Activated T-cell treated with anti-CD3 and anti-CD28 coated beads for 48 hours (primary cell): ENCODE data around the gene RAD51B.
"Not testable (repeated sequence)": the region's sequence is repeated elsewhere in the genome, so short reads cannot be mapped to it uniquely, and the experiment has no call there.

Experiments used
- DNase-seq: peaks from one replicate; pipeline ENCODE4 v3.0.0-alpha.2; 2020; ENCODE audit warnings: low read depth

Gene RAD51B

GRCh38 chr14:68657300-68658028 lies 837.9 kb downstream of the RAD51B start:
- DNase-seq, result no peak

- no peak for DNase-seq
These were observed 838.5 kb downstream of the RAD51B start for GRCh38 chr14:68658029-68658509.

- no peak for DNase-seq
These were observed 839.7 kb downstream of the RAD51B start for GRCh38 chr14:68658943-68659931.

- DNase-seq, result no peak
These were observed 840.9 kb downstream of the RAD51B start for GRCh38 chr14:68660495-68660894.

GRCh38 chr14:68661226-68662225 lies 841.9 kb downstream of the RAD51B start:
- no peak for DNase-seq

- DNase-seq, result no peak
These were observed 842.8 kb downstream of the RAD51B start for GRCh38 chr14:68662392-68662791.

GRCh38 chr14:68662826-68663225 lies 843.2 kb downstream of the RAD51B start:
- DNase-seq, result not testable (repeated sequence)

DNA sequence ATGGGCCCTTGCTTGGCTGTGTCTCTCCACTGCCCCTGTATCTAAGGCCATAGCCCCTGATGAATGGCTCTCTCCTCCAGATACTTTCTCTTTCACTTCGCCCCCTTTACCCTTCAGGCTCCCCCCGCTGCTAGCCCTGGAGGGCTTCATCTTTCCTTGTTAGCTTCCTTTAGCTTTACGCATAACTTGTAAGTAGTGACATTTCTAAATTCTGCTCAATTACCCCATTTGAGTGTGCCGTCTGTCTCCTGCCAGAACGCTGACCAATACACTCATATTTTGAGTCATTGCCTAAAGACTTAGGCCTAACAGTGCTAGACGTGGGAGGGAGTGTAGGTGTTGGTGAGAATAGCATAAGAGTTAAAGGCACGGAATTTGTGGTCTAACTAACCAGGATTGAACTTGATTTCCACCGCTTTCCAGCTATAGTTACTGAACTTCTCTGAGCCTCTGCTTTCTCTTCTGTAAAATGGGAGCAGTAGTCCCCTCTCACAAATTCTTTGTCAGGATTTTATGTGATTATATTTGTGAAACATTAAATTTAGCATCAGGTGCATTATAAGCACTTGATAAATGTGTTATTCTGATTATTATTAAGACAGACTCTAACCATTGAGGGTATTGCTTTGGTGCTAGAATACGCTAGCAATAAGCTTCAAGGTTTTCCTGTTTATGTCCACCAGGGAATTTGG lies 844.0 kb downstream of the RAD51B start:
- peak; percentile 33 for DNase-seq

GRCh38 chr14:68664225-68664681 lies 844.7 kb downstream of the RAD51B start:
- DNase-seq, result peak; percentile 21

DNA sequence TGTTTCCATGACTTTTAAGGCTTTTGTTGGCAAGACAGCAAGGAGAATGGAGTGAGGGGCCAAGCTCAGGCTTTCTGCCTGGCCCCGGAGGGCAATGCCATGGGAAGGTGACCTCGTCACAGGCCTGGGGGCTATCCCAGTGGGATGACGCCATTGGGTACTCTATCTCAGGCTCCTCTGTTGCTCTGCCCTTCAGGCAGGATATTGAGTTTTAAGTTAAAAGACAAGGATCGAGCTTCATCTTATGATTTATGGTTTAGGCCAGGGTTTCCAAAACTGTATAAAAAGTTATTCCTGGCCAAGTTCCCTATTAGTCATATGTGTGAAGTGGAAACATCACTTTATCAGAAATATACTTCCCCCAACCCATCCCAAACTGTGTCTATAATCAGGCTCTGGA lies 845.6 kb downstream of the RAD51B start:
- DNase-seq, result no peak

DNA sequence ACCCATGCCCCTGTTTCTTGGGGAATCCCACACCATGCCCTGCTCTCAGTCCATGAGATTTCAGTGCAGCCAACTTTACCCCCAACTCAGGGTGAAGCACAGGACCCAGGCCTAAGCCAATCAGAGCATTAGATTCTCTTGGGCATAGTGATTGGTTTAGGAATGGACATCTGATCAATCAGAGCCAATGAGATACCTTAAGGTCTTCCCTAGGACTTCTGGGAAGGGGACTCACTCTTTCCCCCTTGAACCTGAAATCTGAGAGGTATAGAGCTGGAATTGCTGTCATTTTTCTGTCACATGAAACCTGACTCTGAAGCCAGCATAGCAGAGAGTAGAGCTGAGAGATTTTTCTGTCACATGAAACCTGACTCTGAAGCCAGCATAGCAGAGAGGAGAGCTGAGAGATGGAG lies 846.2 kb downstream of the RAD51B start:
- no peak for DNase-seq

DNA sequence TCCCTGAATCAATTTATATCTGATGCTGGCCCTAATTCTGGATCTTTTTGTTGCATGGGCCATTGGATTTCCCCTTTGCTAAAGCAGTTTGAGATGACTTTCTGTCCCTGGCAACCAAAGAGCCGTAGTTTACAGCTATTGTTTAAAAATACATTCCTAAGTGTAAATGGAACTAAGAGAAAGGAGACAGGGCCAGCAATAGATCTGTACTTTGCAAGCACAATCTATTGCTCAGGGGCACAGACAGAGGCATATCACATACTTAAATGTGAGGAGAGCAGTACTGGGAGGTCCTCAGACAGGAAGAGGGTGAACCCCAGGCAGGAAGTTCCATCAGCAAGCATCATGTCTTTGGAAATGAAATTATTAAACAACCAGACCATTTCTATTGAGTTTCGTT lies 846.7 kb downstream of the RAD51B start:
- DNase-seq, result no peak

GRCh38 chr14:68666899-68667298 lies 847.3 kb downstream of the RAD51B start:
- no peak for DNase-seq

DNA sequence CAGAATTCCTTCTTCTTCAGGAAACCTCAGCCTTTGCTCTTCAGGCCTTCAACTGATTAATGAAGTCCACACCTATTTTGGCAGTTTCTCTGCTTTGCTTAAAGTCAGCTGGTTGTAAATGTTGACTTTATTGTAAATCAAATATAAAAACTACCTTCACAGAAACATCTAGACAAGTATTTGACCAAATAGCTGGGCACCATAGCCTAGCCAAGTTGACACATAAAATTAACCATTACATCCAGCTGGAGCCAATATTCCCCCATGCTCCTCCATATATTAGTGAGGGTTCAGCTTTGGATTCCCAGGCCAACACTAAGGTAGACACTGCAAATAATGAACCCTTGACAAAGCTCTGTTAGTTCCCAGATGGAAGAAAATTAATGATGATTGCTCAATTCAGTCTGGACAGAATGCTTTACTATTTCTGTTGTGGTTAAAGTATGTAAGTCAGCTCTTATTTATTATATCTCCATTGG lies 847.8 kb downstream of the RAD51B start:
- DNase-seq, result no peak

GRCh38 chr14:68668028-68668427 lies 848.4 kb downstream of the RAD51B start:
- DNase-seq, result no peak

GRCh38 chr14:68668531-68668930 lies 849.0 kb downstream of the RAD51B start:
- no peak for DNase-seq

DNA sequence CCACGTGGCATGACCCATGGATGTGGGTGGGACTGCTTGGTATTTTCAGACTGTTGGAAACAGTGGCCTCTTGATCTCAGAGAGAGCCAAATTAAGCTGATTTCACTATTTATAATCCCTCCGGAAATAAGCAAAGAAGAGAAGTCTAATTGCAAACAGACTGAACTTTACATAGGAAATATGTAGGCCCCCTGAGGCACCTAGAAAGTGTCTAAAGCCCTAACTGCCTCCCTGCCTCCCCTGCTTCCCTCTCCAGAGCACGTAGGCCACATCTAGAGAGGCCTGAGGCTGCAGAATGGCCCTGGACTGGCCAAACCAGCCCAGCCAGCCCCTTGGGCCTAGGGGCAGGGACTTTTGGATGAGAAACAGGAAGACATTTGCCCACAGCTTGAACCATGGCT lies 849.5 kb downstream of the RAD51B start:
- no peak for DNase-seq

GRCh38 chr14:68669603-68670358 lies 850.2 kb downstream of the RAD51B start:
- DNase-seq, result no peak

DNA sequence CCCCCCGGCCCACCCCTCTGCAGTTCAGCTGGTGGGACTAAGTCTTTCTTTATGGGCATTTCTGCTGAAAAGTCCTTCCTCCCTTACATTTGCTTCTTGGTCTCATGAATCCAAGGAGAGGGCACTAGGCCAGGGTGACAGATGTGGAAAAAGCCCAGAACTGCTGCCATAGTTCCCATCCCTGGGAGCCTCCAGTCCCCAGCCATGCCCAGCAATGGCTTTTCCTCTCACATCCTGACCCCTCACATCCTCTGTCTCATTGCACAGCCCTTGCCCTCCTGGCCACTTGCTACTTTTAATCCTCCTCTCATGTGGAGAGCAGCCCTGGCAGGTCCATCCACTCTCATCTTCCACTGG lies 850.8 kb downstream of the RAD51B start:
- no peak for DNase-seq

DNA sequence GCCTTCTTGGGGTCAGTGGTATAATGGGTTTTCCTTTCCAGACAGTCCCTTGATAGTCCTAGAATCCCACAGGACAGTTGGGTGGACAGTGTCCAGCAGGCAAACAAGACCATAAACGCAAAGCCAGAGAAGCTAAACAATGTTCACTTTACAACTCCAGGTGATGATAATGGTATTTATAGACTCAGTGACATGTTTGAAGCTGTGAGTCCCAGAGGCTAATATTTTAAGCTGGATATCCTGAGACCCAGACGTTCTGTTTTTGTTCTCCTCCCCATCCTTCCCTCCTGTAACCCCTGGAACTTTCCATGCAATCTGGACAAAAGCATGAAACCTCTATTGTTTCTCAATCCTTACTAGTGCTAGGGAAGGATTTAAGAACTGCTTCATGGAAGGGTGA lies 852.3 kb downstream of the RAD51B start:
- DNase-seq, result no peak
